Measurements from ENCODE around the gene PLEKHG2. TPM values are rescaled to one million over a fixed set of nuclear protein-coding genes. Genes with fewer than 3 reads are reported as not detected.
"Not testable (repeated sequence)": the region's sequence is repeated elsewhere in the genome, so short reads cannot be mapped to it uniquely, and the experiment has no call there.

PLEKHG2 gene
- polyA plus RNA-seq, 1 experiment: 20.6 TPM

- Histone ChIP-seq H3K27me3 (ENCODE audit: control insufficient read depth, insufficient read depth, low read length) (no peaks in the 10 kb centered on the region), H3K4me3 (ENCODE audit: low read depth, low read length) (no peak overlapping the region), H3K36me3 (ENCODE audit: control insufficient read depth, insufficient read depth, low read length) (peaks cover 70% of the 10 kb centered on the region)
- DNase-seq (ENCODE audit: low read depth): no peak
- ChIA-PET POLR2A (no interaction called here), CTCF (interaction anchor here (1.2 to 2.5 kb wide), 2 partner anchors 14 to 34 kb away, joined by 3 to 7 read pairs; partner anchors contain the start of genes MED29, PAF1 and PLEKHG2)
- TF ChIP-seq CTCF (IDR thresholded peaks at IDR 0.05; ENCODE audit: insufficient read depth, low read depth, low read length): no peak
Measured at GRCh38 chr19:39377373-39378362, 34.8 kb upstream of the PLEKHG2 start.

- CTCF ChIA-PET: interaction anchor here (1.0 to 2.5 kb wide), 2 partner anchors 18 to 33 kb away, joined by 3 to 7 read pairs; partner anchors contain the start of gene PLEKHG2
- POLR2A ChIA-PET; H3K27me3 ChIP-seq (ENCODE audit: control insufficient read depth, insufficient read depth, low read length); H3K4me3 ChIP-seq (ENCODE audit: low read depth, low read length); DNase-seq (ENCODE audit: low read depth): not testable (repeated sequence)
- H3K36me3 ChIP-seq (ENCODE audit: control insufficient read depth, insufficient read depth, low read length): peaks cover 76% of the 10 kb centered on the region
Measured at GRCh38 chr19:39379366-39379765, 33.1 kb upstream of the PLEKHG2 start.

GRCh38 chr19:39379865-39380396, 32.5 kb upstream of the PLEKHG2 start:
- H3K4me3 ChIP-seq (ENCODE audit: low read depth, low read length): no peak overlapping the region
- ChIA-PET CTCF (interaction anchor here (1.0 kb wide), 1 partner anchor 18 kb away, joined by 3 read pairs; no protein-coding TSS in a partner anchor), POLR2A (interaction anchor here (0.5 kb wide), 1 partner anchor 993 kb away, joined by 3 read pairs; no protein-coding TSS in a partner anchor)
- H3K36me3 ChIP-seq (ENCODE audit: control insufficient read depth, insufficient read depth, low read length): peaks cover 77% of the 10 kb centered on the region
- no peak for TF ChIP-seq CTCF (IDR thresholded peaks at IDR 0.05; ENCODE audit: insufficient read depth, low read depth, low read length)
- DNase-seq (ENCODE audit: low read depth): no peak
- no peaks in the 10 kb centered on the region for H3K27me3 ChIP-seq (ENCODE audit: control insufficient read depth, insufficient read depth, low read length)

GRCh38 chr19:39380521-39381502, 31.7 kb upstream of the PLEKHG2 start:
- Histone ChIP-seq H3K36me3 (ENCODE audit: control insufficient read depth, insufficient read depth, low read length) (peaks cover 81% of the 10 kb centered on the region), H3K27me3 (ENCODE audit: control insufficient read depth, insufficient read depth, low read length) (no peaks in the 10 kb centered on the region), H3K4me3 (ENCODE audit: low read depth, low read length) (no peak overlapping the region)
- ChIA-PET CTCF (no interaction called here), POLR2A (interaction anchor here (0.5 kb wide), 1 partner anchor 994 kb away, joined by 3 read pairs; no protein-coding TSS in a partner anchor)
- no peak for TF ChIP-seq CTCF (IDR thresholded peaks at IDR 0.05; ENCODE audit: insufficient read depth, low read depth, low read length)
- DNase-seq (ENCODE audit: low read depth): no peak

- no peak for DNase-seq (ENCODE audit: low read depth)
- H3K36me3 ChIP-seq (ENCODE audit: control insufficient read depth, insufficient read depth, low read length): peaks cover 78% of the 10 kb centered on the region
- POLR2A ChIA-PET: no interaction called here
- no peak for TF ChIP-seq CTCF (IDR thresholded peaks at IDR 0.05; ENCODE audit: insufficient read depth, low read depth, low read length)
- H3K4me3 ChIP-seq (ENCODE audit: low read depth, low read length): no peak overlapping the region
- H3K27me3 ChIP-seq (ENCODE audit: control insufficient read depth, insufficient read depth, low read length): no peaks in the 10 kb centered on the region
- CTCF ChIA-PET: no interaction called here
Measured at GRCh38 chr19:39381910-39382611, 30.4 kb upstream of the PLEKHG2 start.
